Activated CD4-positive, alpha-beta memory T cell treated with anti-CD3 and anti-CD28 coated beads, Interleukin-2, amount 10 ng/mL, durations not matched to agents 7 days and 5 days (primary cell): ENCODE data around the gene PHF5A. TPM values are rescaled to one million over a fixed set of nuclear protein-coding genes. Genes with fewer than 3 reads are reported as not detected.

ENCODE experiments used
- CTCF ChIA-PET: fragments of 350-600 bp; sonication (Branson Sonifier 250); formaldehyde crosslinking; loops from one replicate; lab custom pipeline; 2021; ENCODE audit warnings: antibody characterized with exemption, inconsistent platforms; lab: Charles Lee
- POLR2A ChIA-PET: fragments of 350-600 bp; sonication (Branson Sonifier 250); formaldehyde crosslinking; loops from one replicate; lab custom pipeline; 2021; ENCODE audit warnings: antibody characterized with exemption; lab: Charles Lee
- DNase-seq: peaks from one replicate; pipeline ENCODE4 v3.0.0-alpha.2; 2020
- H3K27ac Mint-ChIP-seq: one replicate; pipeline ENCODE4 v1.8.0; 2021; ENCODE audit warnings: mild to moderate bottlenecking, mixed read lengths
- H3K27me3 Mint-ChIP-seq: one replicate; pipeline ENCODE4 v1.8.0; 2021; ENCODE audit warnings: mixed read lengths
- H3K36me3 Mint-ChIP-seq: one replicate; pipeline ENCODE4 v1.8.0; 2021; ENCODE audit warnings: low read depth, mixed read lengths
- H3K4me1 Mint-ChIP-seq: one replicate; pipeline ENCODE4 v1.8.0; 2021; ENCODE audit warnings: mixed read lengths
- H3K4me3 Mint-ChIP-seq: one replicate; pipeline ENCODE4 v1.8.0; 2021; ENCODE audit warnings: mild to moderate bottlenecking, mixed read lengths
- H3K9me3 Mint-ChIP-seq: one replicate; pipeline ENCODE4 v1.8.0; 2021; ENCODE audit warnings: mixed read lengths
- total RNA-seq, 2 experiments: library from RNA; stranded (reverse); gene quantifications; one replicate each; pipeline ENCODE4 v1.2.3, GENCODE V29; 2021

Gene PHF5A
- total RNA-seq, 2 experiments from 2014 or later, result 43.9 to 55.3 TPM

- H3K27me3 Mint-ChIP-seq, result no peaks in the 10 kb centered on the region
- DNase-seq, result no peak
- no peak overlapping the region for H3K27ac Mint-ChIP-seq
- H3K4me1 Mint-ChIP-seq, result peaks cover 15% of the 10 kb centered on the region
- ChIA-PET POLR2A (interaction anchor here (0.7 to 3.6 kb wide), 5 partner anchors 19 to 467 kb away, joined by 3 to 20 read pairs (median 11); partner anchors contain the start of genes ACO2, PHF5A and TOB2), CTCF (interaction anchor here (1.0 to 2.0 kb wide), 2 partner anchors 15 to 50 kb away, joined by 3 to 6 read pairs; partner anchors contain the start of genes ACO2 and PHF5A)
- H3K9me3 Mint-ChIP-seq, result no peaks in the 10 kb centered on the region
- H3K36me3 Mint-ChIP-seq, result peaks cover 8% of the 10 kb centered on the region
- no peak overlapping the region for H3K4me3 Mint-ChIP-seq
Measured at GRCh38 chr22:41418717-41419116, 49.8 kb downstream of the PHF5A start.

GRCh38 chr22:41417622-41418390 is 50.7 kb downstream of the PHF5A start:
- H3K4me3 Mint-ChIP-seq, result no peak overlapping the region
- no peaks in the 10 kb centered on the region for H3K9me3 Mint-ChIP-seq
- ChIA-PET POLR2A (interaction anchor here (0.7 to 3.6 kb wide), 4 partner anchors 28 to 466 kb away, joined by 3 to 20 read pairs (median 13); partner anchors contain the start of genes ACO2, PHF5A and TOB2), CTCF (interaction anchor here (1.0 to 2.0 kb wide), 2 partner anchors 14 to 51 kb away, joined by 3 to 6 read pairs; partner anchors contain the start of genes ACO2 and PHF5A)
- no peak for DNase-seq
- peaks cover 10% of the 10 kb centered on the region for H3K36me3 Mint-ChIP-seq
- no peak overlapping the region for H3K27ac Mint-ChIP-seq
- H3K4me1 Mint-ChIP-seq, result peaks cover 15% of the 10 kb centered on the region
- H3K27me3 Mint-ChIP-seq, result no peaks in the 10 kb centered on the region

GRCh38 chr22:41415554-41415953 is 52.9 kb downstream of the PHF5A start:
- peak overlapping the region; percentile 97 for H3K4me3 Mint-ChIP-seq
- CTCF ChIA-PET, result no interaction called here
- H3K9me3 Mint-ChIP-seq, result no peaks in the 10 kb centered on the region
- DNase-seq, result no peak
- H3K27me3 Mint-ChIP-seq, result no peaks in the 10 kb centered on the region
- H3K36me3 Mint-ChIP-seq, result peaks cover 10% of the 10 kb centered on the region
- POLR2A ChIA-PET, result interaction anchor here (3.6 kb wide), 1 partner anchor 53 kb away, joined by 20 read pairs; the partner anchor contains the start of genes ACO2 and PHF5A
- H3K4me1 Mint-ChIP-seq, result peaks cover 31% of the 10 kb centered on the region
- peak overlapping the region; percentile 62 for H3K27ac Mint-ChIP-seq

- POLR2A ChIA-PET, result interaction anchor here (0.6 kb wide), 1 partner anchor 25 kb away, joined by 3 read pairs; no protein-coding TSS in a partner anchor
- CTCF ChIA-PET, result interaction anchor here (1.3 kb wide), 2 partner anchors 9 to 121 kb away, joined by 3 to 4 read pairs; no protein-coding TSS in a partner anchor
- Mint-ChIP-seq H3K27me3 (no peaks in the 10 kb centered on the region), H3K36me3 (peaks cover 8% of the 10 kb centered on the region), H3K27ac (peak overlapping the region; percentile 52), H3K4me3 (peak overlapping the region; percentile 18), H3K4me1 (peaks cover 30% of the 10 kb centered on the region), H3K9me3 (no peaks in the 10 kb centered on the region)
- no peak for DNase-seq
Measured at GRCh38 chr22:41411021-41411851, 57.3 kb downstream of the PHF5A start.

- peaks cover 27% of the 10 kb centered on the region for H3K4me1 Mint-ChIP-seq
- peaks cover 3% of the 10 kb centered on the region for H3K36me3 Mint-ChIP-seq
- CTCF ChIA-PET, result interaction anchor here (1.3 to 1.5 kb wide), 2 partner anchors 107 to 122 kb away, joined by 3 read pairs; no protein-coding TSS in a partner anchor
- no peak for DNase-seq
- H3K27ac Mint-ChIP-seq, result no peak overlapping the region
- no peaks in the 10 kb centered on the region for H3K27me3 Mint-ChIP-seq
- no peaks in the 10 kb centered on the region for H3K9me3 Mint-ChIP-seq
- POLR2A ChIA-PET, result interaction anchor here (1.1 kb wide), 1 partner anchor 15 kb away, joined by 4 read pairs; no protein-coding TSS in a partner anchor
- no peak overlapping the region for H3K4me3 Mint-ChIP-seq
Measured at GRCh38 chr22:41410311-41410751, 58.2 kb downstream of the PHF5A start.

Other genes starting within 250 kb of the PHF5A start
- gene CHADL, start 227.8 kb downstream of the PHF5A start, total RNA-seq, result under 1 TPM; 0.18 TPM
- 10 to 100 TPM; 98.7 to 99.7 TPM for gene RANGAP1, start 182.5 kb downstream of the PHF5A start, total RNA-seq
- 10 to 100 TPM; 41.7 to 42.1 TPM for gene ZC3H7B, start 167.2 kb downstream of the PHF5A start, total RNA-seq
- gene TEF, start 86.8 kb downstream of the PHF5A start, total RNA-seq, result 1 to 10 TPM; 2.3 to 3.3 TPM
- gene TOB2, start 21.9 kb downstream of the PHF5A start, total RNA-seq, result 10 to 100 TPM; 38.7 to 41.2 TPM
- 10 to 100 TPM; 69.9 to 72.2 TPM for gene ACO2, start 425 bp upstream of the PHF5A start, total RNA-seq
- gene POLR3H, start 75.8 kb upstream of the PHF5A start, total RNA-seq, result 10 to 100 TPM; 19.2 to 20.5 TPM
- gene CSDC2, start 92.3 kb upstream of the PHF5A start, total RNA-seq, result not detected
- gene PMM1, start 121.1 kb upstream of the PHF5A start, total RNA-seq, result 10 to 100 TPM; 44.4 to 46.2 TPM
- gene DESI1, start 152.4 kb upstream of the PHF5A start, total RNA-seq, result 10 to 100 TPM; 49.3 to 53.6 TPM
- gene XRCC6, start 152.6 kb upstream of the PHF5A start, total RNA-seq, result 100 to 1,000 TPM; 244 to 251 TPM
- gene SNU13, start 220.2 kb upstream of the PHF5A start, total RNA-seq, result 100 to 1,000 TPM; 166 to 176 TPM
- gene MEI1, start 230.8 kb upstream of the PHF5A start, total RNA-seq, result 10 to 100 TPM; 75.5 to 79.1 TPM